Left renal pelvis (tissue), 4 donors: Measurements from ENCODE around the gene ZNF774. TPM values are rescaled to one million over a fixed set of nuclear protein-coding genes. Genes with fewer than 3 reads are reported as not detected.
"Not testable (repeated sequence)": the region's sequence is repeated elsewhere in the genome, so short reads cannot be mapped to it uniquely, and the experiment has no call there.

Experiments
- DNase-seq, 4 donors: peaks; one replicate each; pipeline ENCODE4 v3.0.0-alpha.2; 2013; ENCODE audit warnings: low read depth in 4 of 4, low spot score in 3 of 4
- polyA plus RNA-seq, 4 donors: library from polyadenylated mRNA; unstranded; fragments of 120-200 nt; gene quantifications; one replicate each; pipeline ENCODE4 v1.2.1, GENCODE V29; 2013; ENCODE audit not compliant: insufficient read length in 4 of 4

Gene ZNF774
- polyA plus RNA-seq, 4 donors, result 3.7 to 5.3 (median 4.7) TPM

GRCh38 chr15:90344662-90345061, 7.4 kb upstream of the ZNF774 start:
- no peak for DNase-seq

DNA sequence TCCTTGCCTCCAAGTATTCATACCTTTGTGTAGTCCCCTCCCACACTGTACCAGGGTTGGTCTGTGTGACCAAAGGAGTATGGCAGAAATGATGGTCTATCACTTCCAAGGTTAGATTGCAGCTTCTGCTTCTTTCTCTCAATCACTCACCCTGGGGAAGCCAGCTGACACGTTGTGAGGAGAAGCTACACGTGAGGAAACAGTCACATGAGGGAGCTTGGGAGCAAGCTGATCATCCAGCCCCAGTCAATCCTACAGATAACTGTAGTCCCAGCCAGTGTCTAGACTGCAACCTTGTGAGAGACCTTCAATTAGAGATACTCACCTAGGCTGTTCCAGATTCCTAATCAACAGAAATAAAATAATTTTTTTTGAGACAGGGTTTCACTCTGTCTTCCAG, 6.2 kb upstream of the ZNF774 start:
- no peak for DNase-seq

- not testable (repeated sequence) for DNase-seq
Observed at GRCh38 chr15:90347431-90348065, 4.5 kb upstream of the ZNF774 start.

- no peak for DNase-seq
Observed at GRCh38 chr15:90348456-90348855, 3.6 kb upstream of the ZNF774 start.

DNA sequence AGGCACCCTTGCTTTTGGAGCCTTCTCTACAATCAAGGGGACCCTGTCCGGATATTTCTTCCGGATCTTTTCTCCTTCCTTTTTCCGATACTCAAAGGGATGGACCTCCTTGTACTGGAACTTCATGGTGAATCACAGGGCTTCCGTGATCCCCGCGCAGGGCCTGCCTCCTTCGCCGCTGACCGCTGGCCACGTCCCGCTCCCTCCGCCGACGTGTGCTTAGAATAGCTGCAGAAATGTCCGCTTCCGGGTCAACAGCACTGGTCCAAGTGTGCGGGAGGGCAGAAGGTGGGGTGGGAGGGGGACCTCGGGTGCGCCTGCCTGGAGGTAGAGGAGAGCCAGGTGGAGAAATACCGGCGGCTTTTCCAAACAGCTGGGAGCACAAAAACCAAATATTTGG, 3.0 kb upstream of the ZNF774 start:
- no peak for DNase-seq

DNA sequence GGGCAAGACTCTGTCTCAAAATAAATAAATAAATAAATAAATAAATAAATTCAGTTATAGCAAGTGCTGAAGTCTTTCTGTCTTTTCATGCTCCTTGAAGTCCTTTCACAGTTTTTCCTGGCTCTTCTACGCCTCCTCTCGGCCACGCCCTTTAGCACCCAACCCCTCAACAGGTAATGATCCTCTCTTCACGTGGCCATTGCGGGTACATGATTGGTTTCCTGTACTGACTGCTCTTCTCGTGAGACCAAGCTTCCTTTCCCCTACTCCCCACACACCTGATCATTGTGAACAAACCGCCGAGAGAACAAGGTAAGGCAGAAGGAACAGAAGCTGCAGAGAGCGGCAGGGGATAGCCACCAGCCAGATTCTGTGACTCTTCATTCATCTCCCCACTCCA, 2.3 kb upstream of the ZNF774 start:
- no peak for DNase-seq

GRCh38 chr15:90351479-90352106, 491 bp upstream of the ZNF774 start:
- DNase-seq, result no peak

DNA sequence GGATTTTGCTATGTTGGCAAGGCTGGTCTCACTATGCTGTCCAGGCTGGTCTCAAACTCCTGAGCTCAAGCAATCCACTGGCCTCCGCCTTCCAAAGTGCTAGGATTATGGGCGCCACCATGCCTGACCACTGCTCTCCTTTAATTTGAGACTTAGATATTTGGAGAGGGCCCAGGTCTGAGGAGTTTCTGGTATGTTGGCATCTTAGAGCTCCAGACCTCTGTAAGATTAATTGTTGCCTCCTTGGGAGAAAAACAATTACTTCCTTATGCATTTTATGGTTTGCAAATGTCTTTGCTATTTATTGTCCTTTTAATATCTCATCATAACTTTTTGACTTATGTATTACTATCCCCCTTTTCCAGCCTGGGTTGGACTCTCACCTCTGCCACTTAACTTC, 2.9 kb downstream of the ZNF774 start:
- no peak for DNase-seq

GRCh38 chr15:90358124-90359033, 6.3 kb downstream of the ZNF774 start:
- DNase-seq, result no peak

DNA sequence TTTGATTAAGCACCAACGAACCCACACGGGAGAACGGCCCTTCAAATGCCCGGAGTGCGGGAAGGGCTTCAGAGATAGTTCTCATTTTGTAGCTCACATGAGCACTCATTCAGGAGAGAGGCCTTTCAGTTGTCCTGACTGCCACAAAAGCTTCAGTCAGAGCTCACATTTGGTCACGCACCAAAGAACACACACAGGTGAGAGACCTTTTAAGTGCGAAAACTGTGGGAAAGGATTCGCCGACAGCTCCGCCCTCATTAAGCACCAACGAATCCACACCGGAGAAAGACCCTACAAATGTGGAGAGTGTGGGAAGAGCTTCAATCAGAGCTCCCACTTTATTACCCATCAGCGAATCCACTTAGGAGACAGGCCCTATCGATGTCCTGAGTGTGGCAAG, 8.7 kb downstream of the ZNF774 start:
- DNase-seq, result no peak

DNA sequence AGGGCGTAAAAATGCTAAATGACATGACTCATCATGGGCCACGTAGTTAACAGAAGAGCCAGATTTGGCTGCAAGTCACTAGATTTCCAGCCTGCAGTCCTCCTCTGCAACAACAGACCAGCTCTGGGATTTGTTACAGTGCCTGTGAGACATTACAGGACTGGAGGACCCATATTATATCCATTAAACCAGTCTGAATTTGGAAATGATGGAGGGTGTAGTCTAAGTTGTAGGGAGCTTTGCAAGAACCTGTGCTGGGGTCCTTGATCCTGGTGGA, 10.8 kb downstream of the ZNF774 start:
- no peak for DNase-seq

DNA sequence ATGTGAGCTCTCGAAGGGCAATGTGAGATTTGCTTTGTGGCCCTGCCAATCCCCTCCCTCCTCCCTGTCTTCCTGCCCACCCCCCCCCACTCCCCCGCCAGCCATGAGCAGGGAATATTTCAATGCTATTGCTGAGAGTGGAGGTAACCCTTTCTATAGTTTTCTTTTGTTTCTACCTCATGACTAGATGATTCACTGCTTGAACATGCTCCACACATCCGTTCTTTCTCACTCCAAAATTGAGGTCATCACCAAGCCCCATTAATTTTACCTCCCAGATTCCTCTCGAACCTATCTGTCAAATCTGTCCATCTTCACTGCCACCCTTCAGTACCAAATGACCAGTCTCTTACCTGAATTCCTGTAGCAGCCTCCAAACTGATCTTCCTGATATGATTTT, 12.2 kb downstream of the ZNF774 start:
- no peak for DNase-seq

- no peak for DNase-seq
Observed at GRCh38 chr15:90365414-90366055, 13.5 kb downstream of the ZNF774 start.

DNA sequence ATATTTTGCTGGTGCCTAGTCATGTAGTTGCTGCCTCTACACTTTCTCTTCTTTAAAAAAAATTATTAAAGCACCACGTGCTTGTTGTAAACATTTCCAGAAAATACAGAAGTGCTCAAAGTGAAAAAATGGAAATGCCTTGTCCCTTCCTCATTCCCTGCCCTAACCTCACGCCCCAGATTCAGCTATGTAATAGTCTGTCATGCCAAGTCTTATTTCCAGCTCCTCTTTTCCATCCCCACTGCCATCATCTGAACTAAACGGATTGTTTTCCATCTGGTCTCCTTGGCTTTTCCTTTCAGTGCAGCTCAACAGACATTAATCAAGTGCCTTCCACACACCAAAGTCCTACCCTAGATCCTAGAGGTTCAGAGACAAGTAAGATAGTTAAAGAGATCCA, 15.5 kb downstream of the ZNF774 start:
- DNase-seq, result no peak

- DNase-seq, result no peak
Observed at GRCh38 chr15:90375071-90375470, 23.0 kb downstream of the ZNF774 start.

DNA sequence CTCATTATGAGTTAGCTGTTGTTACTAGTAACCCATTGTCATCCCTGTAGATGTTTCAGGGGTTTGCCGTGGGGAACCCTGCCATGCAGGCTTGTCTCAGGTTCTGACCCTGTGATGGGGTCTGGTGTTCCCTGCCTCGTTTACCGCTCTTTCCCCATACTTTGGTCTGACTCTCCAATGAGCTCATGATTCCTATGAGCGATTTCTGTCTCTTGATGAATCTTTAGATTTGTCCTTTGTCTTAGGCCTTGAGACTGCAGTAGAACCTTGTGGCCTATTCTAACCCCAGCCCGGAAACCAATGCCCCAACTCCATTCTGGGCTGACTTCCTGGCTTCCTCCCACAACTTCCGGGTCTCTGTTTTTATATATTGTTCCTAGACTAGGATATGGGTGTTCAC, 24.7 kb downstream of the ZNF774 start:
- DNase-seq, result no peak

GRCh38 chr15:90379263-90379662, 27.2 kb downstream of the ZNF774 start:
- no peak for DNase-seq

- DNase-seq, result no peak
Observed at GRCh38 chr15:90381515-90381914, 29.4 kb downstream of the ZNF774 start.

GRCh38 chr15:90382320-90382719, 30.2 kb downstream of the ZNF774 start:
- no peak for DNase-seq

DNA sequence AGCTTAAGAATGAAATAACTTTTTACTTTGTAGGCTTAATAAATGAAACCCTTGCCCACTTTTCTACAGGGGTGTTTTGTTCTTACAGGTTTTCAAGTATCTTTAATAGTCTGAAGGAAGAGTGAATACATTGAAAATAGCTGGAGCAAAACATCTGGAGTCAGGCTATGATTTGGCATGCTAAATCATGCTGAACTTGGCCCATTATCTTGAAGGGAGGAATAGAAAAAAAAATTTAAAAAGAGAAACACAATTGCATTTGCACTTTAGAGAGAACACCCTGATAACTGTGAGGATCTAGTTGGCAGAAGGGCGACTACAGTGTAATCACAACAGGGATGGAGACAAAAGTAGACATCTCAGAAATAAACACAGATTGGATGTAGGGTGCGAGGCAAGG, 34.1 kb downstream of the ZNF774 start:
- no peak for DNase-seq
